ENCODE data around the gene NUDT16L1.

DNA sequence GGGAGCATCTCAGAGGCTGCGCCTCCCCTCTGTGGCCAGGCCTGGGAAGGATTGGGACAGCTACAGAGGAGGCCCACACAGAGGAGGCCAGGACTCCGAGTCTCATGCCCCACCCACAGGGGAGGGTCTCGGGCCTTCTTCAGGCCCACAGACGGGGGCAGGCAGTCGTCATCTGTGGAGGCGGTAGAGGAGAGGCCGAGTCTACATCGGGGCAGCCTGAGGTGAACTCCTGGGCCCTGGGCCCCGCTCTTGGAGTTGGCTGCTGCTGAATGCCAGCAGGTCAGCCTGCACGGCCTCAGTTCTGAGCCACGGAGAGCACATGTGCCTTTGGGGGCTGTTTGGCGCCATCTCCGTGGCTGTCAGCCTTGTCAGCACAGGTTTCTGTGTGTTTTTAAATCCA is 8.1 kb upstream of the NUDT16L1 start:
- TF ChIP-seq, protein P1, sequence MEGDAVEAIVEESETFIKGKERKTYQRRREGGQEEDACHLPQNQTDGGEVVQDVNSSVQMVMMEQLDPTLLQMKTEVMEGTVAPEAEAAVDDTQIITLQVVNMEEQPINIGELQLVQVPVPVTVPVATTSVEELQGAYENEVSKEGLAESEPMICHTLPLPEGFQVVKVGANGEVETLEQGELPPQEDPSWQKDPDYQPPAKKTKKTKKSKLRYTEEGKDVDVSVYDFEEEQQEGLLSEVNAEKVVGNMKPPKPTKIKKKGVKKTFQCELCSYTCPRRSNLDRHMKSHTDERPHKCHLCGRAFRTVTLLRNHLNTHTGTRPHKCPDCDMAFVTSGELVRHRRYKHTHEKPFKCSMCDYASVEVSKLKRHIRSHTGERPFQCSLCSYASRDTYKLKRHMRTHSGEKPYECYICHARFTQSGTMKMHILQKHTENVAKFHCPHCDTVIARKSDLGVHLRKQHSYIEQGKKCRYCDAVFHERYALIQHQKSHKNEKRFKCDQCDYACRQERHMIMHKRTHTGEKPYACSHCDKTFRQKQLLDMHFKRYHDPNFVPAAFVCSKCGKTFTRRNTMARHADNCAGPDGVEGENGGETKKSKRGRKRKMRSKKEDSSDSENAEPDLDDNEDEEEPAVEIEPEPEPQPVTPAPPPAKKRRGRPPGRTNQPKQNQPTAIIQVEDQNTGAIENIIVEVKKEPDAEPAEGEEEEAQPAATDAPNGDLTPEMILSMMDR (optimal IDR thresholded peaks at IDR 0.05 in 1 of 3, IDR thresholded peaks at IDR 0.05 in 1 of 3, conservative IDR thresholded peaks at IDR 0.05 in 1 of 3; ENCODE audit: extremely low read depth in 1 of 3, insufficient read depth in 2 of 3, low read length in 3 of 3), result no peak
- TF ChIP-seq EZH2 (IDR thresholded peaks at IDR 0.05; ENCODE audit: low read length), result no peak
